ENCODE results near the gene DYRK1A. TPM values are rescaled to one million over a fixed set of nuclear protein-coding genes. Genes with fewer than 3 reads are reported as not detected.

Gene DYRK1A
- total RNA-seq, 4 donors from 2014 or later: 71.5 to 116 (median 90.9) TPM

DNA sequence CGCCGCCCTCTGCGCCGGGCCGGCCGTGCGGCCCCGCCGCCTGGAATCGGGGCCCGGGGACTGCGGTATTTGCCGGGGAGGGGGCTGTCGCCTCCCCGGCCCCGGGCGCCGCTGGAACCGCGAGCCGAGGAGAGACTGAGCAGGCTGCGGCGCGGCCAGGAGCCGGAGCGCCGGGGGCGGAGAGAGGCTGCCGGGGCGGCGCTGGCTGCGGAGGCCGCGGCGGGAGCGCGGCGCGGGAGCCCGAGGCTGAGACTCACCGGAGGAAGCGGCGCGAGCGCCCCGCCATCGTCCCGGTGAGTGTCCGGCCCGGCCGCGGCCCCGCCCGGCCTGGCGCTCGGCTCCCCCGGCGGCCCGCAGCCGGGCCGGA lies 746 bp downstream of the DYRK1A start:
- intact Hi-C loops (cut with DNase I; ENCODE audit: low total_unique reads) (loop anchor here (10.0 kb wide), 1 partner anchor 197 kb away; no protein-coding TSS in a partner anchor), in situ Hi-C loops (cut with MboI; ENCODE audit: low pct_ligation_motif_present in 1 of 4, low pct_unique_long_range_greater_than_20kb in 1 of 4, low sequenced_read_pairs in 3 of 4) (no loop called here)
- H3K36me3 ChIP-seq: no peaks in the 10 kb centered on the region
- 0% methylated on average over 12 of the region's 61 CpGs; no CpG with 5 or more reads in 1 of the 2 donors for WGBS, 2 donors (ENCODE audit: low coverage in 1 of 2)
- H3K4me3 ChIP-seq: peak overlapping the region; percentile 84 to 99 (median 96)
- H3K4me1 ChIP-seq: peaks cover 10 to 48% (median 37%) of the 10 kb centered on the region in 4 donors
- TF ChIP-seq, protein P1, sequence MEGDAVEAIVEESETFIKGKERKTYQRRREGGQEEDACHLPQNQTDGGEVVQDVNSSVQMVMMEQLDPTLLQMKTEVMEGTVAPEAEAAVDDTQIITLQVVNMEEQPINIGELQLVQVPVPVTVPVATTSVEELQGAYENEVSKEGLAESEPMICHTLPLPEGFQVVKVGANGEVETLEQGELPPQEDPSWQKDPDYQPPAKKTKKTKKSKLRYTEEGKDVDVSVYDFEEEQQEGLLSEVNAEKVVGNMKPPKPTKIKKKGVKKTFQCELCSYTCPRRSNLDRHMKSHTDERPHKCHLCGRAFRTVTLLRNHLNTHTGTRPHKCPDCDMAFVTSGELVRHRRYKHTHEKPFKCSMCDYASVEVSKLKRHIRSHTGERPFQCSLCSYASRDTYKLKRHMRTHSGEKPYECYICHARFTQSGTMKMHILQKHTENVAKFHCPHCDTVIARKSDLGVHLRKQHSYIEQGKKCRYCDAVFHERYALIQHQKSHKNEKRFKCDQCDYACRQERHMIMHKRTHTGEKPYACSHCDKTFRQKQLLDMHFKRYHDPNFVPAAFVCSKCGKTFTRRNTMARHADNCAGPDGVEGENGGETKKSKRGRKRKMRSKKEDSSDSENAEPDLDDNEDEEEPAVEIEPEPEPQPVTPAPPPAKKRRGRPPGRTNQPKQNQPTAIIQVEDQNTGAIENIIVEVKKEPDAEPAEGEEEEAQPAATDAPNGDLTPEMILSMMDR (IDR thresholded peaks at IDR 0.05): no peak
- TF ChIP-seq POLR2AphosphoS5 (IDR thresholded peaks at IDR 0.05) (no peak), POLR2A (IDR thresholded peaks at IDR 0.05) (no peak), EP300 (IDR thresholded peaks at IDR 0.05; ENCODE audit: low read depth) (no peak)
- peak; percentile 19 for DNase-seq
- H3K9me3 ChIP-seq: no peaks in the 10 kb centered on the region
- H3K27ac ChIP-seq: peak overlapping the region; percentile 96 to 100 (median 100)
- H3K27me3 ChIP-seq: no peaks in the 10 kb centered on the region

DNA sequence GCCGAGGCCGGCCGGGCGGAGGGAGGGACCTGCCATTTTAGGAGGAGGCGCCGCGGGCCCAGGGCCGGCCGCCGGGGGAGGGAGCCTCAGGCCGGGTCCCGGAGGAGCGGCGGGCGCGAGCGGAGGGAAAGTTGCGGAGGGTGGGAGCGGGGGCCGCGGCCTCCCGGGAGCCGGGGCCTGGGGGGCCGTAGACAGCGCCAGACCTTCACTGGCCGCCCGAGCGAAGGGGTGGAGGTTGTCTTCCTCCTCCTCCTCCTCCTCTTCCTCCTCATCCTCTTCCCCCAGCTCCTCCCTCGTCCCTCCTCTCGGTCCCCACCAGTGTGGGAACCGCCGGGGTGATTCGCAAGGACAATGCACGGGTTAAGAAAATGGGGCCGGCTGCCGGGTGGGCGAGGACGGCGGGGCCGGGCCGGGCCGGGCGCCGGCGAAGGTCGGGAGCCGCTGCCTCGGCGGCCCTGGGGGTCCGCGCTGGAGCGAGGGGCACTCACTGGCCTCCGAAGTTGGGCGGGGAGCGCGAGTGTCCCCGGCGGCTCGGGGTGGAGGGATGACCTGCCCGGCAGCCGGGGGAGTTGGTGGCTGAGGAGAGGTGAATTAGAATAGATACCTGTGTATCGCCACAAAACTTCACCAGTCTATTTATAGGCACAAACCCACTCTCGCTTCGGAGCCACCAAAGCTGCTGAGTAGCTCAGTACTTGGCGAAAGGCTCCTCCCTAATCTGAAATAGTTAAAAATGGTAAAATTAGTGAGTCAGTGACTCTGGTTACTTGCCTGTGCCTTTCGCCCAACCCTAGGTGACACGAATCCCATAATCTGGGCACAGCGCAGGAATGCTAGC lies 1.3 kb downstream of the DYRK1A start:
- no peaks in the 10 kb centered on the region for H3K27me3 ChIP-seq
- intact Hi-C loops (cut with DNase I; ENCODE audit: low total_unique reads) (loop anchor here (10.0 kb wide), 1 partner anchor 197 kb away; no protein-coding TSS in a partner anchor), in situ Hi-C loops (cut with MboI; ENCODE audit: low pct_ligation_motif_present in 1 of 4, low pct_unique_long_range_greater_than_20kb in 1 of 4, low sequenced_read_pairs in 3 of 4) (no loop called here)
- peaks cover 16 to 54% (median 43%) of the 10 kb centered on the region in 4 donors for H3K4me1 ChIP-seq
- no peaks in the 10 kb centered on the region for H3K36me3 ChIP-seq
- no peaks in the 10 kb centered on the region for H3K9me3 ChIP-seq
- WGBS, 2 donors (ENCODE audit: low coverage in 1 of 2): 0 to 1% methylated on average over 6 to 58 of the region's 68 CpGs
- peak; percentile 38 for DNase-seq
- H3K27ac ChIP-seq: peak overlapping the region; percentile 96 to 100 (median 100)
- TF ChIP-seq EP300 (IDR thresholded peaks at IDR 0.05; ENCODE audit: low read depth) (no peak), POLR2AphosphoS5 (IDR thresholded peaks at IDR 0.05) (peak in 1 of 3 donors; percentile 10)
- H3K4me3 ChIP-seq: peak overlapping the region; percentile 84 to 99 (median 94)

DNA sequence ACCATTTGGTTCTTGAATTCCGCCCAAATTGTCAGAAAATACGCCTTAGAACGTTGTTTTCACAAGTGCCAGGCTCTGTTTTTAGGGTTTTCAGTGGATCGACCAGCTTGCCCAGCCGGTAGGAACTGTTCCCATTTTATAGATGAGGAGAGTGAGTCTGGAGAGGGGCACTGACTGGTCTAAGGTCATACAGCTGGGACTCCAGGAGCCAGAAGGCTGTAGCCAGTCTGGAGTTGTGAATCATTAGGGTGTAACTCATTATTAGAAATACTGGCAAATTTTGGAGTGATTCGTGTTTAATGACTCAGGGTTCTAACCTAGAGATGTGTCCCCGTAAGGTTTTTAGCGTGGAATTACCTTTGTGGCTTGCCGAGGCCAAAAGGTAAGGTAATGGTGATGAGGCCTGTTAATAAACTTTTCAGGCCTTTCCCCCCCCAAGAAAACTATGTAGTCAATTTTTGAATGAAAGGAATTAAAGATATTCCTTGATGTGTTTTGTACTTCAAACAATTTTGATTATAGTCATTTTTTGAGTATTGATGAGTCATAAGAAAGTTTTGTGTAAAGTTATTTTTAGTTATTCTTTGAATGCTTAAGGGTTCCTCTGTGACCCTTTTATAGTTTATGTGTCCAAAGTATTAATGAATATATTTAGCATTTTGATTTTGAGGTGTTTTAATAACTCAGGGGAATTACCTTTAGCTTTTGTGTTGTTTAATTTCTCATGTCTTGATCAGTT lies 2.1 kb downstream of the DYRK1A start:
- no peaks in the 10 kb centered on the region for H3K36me3 ChIP-seq
- no peaks in the 10 kb centered on the region for H3K27me3 ChIP-seq
- H3K9me3 ChIP-seq: no peaks in the 10 kb centered on the region
- H3K4me3 ChIP-seq: peak overlapping the region; percentile 84 to 99 (median 94)
- no peak for TF ChIP-seq EP300 (IDR thresholded peaks at IDR 0.05; ENCODE audit: low read depth)
- TF ChIP-seq POLR2A (IDR thresholded peaks at IDR 0.05): no peak
- TF ChIP-seq POLR2AphosphoS5 (IDR thresholded peaks at IDR 0.05): no peak
- TF ChIP-seq, protein P1 (IDR thresholded peaks at IDR 0.05): no peak
- 4 to 10% methylated on average over 5 to 9 of the region's 9 CpGs for WGBS, 2 donors (ENCODE audit: low coverage in 1 of 2)
- DNase-seq: no peak
- intact Hi-C loops (cut with DNase I; ENCODE audit: low total_unique reads): loop anchor here (10.0 kb wide), 1 partner anchor 196 kb away; no protein-coding TSS in a partner anchor
- in situ Hi-C loops (cut with MboI; ENCODE audit: low pct_ligation_motif_present in 1 of 4, low pct_unique_long_range_greater_than_20kb in 1 of 4, low sequenced_read_pairs in 3 of 4): no loop called here
- H3K27ac ChIP-seq: peak overlapping the region; percentile 96 to 100 (median 100)
- peaks cover 24 to 62% (median 50%) of the 10 kb centered on the region in 4 donors for H3K4me1 ChIP-seq

DNA sequence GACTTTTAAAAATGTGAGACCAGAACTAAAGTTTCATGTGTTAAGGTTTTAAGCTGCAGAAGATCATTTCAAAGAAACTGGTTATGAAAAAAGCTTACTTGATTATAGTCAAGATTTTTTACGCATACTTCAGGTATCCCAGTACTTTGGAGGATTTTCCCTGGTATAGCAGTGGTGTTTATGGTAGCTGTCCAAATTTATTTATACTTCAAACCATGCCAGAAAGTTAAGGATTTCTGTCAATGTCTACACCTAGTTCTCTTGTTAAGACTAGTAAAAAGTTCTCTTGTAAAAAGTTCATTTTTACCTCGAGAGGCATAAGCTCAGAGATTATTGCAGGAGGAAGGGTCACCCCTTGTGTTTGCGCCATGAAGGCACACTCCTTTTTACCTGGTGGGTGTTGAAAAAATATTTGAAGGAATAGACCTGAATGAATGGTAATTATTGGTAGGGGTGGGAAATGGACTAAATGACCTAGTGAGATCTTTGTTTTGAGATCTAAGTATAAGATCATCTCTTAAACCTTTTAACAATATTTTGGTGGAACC lies 2.8 kb downstream of the DYRK1A start:
- H3K36me3 ChIP-seq: no peaks in the 10 kb centered on the region
- H3K27me3 ChIP-seq: no peaks in the 10 kb centered on the region
- H3K9me3 ChIP-seq: no peaks in the 10 kb centered on the region
- peaks cover 27 to 69% (median 56%) of the 10 kb centered on the region in 4 donors for H3K4me1 ChIP-seq
- H3K4me3 ChIP-seq: peak overlapping the region in 2 of 4 donors; percentile 84 to 93
- peak overlapping the region in 3 of 4 donors; percentile 15 to 100 (median 96) for H3K27ac ChIP-seq
- in situ Hi-C loops (cut with MboI; ENCODE audit: low pct_ligation_motif_present in 1 of 4, low pct_unique_long_range_greater_than_20kb in 1 of 4, low sequenced_read_pairs in 3 of 4): no loop called here
- TF ChIP-seq EP300 (IDR thresholded peaks at IDR 0.05; ENCODE audit: low read depth) (no peak), POLR2AphosphoS5 (IDR thresholded peaks at IDR 0.05) (no peak), POLR2A (IDR thresholded peaks at IDR 0.05) (no peak)
- TF ChIP-seq, protein P1 (IDR thresholded peaks at IDR 0.05): no peak
- no peak for DNase-seq
- WGBS, 2 donors (ENCODE audit: low coverage in 1 of 2): 26 to 31% methylated on average over 3 of the region's 3 CpGs
- intact Hi-C loops (cut with DNase I; ENCODE audit: low total_unique reads): loop anchor here (10.0 kb wide), 1 partner anchor 195 kb away; no protein-coding TSS in a partner anchor

Data from transverse colon (tissue), 4 donors.